Measurements from ENCODE around the gene NRXN3.

Gene NRXN3

GRCh38 chr14:79278798-79279644, 1108.8 kb downstream of the NRXN3 start:
- no peak overlapping the region for H3K4me3 ChIP-seq (ENCODE audit: low read depth, low read length, poor library complexity, severe bottlenecking)
- no peak overlapping the region for H3K27ac ChIP-seq (ENCODE audit: low read depth, low read length, poor library complexity, severe bottlenecking)
- H4K20me1 ChIP-seq (ENCODE audit: insufficient read depth, low read length): no peaks in the 10 kb centered on the region
- H3K9me2 ChIP-seq (ENCODE audit: low read depth, low read length): no peaks in the 10 kb centered on the region
- no peak overlapping the region for H2AFZ ChIP-seq (ENCODE audit: low read length)
- no peak for TF ChIP-seq CTCF (IDR thresholded peaks at IDR 0.05; ENCODE audit: low read length)
- no peak for TF ChIP-seq EZH2 (IDR thresholded peaks at IDR 0.05; ENCODE audit: borderline replicate concordance, low read length)
- no peaks in the 10 kb centered on the region for H3K9me3 ChIP-seq (ENCODE audit: low read length)
- H3F3A ChIP-seq (ENCODE audit: insufficient read depth, low read length): no peaks in the 10 kb centered on the region
- H3K79me2 ChIP-seq (ENCODE audit: insufficient read depth, low read length): no peaks in the 10 kb centered on the region
- no peaks in the 10 kb centered on the region for H3K36me3 ChIP-seq (ENCODE audit: insufficient read depth, low read length)
- H3K4me2 ChIP-seq (ENCODE audit: low read length): no peak overlapping the region
- no peaks in the 10 kb centered on the region for H3K27me3 ChIP-seq (ENCODE audit: insufficient read depth, low read length)
- H3K9ac ChIP-seq (ENCODE audit: low read length): no peak overlapping the region
- no peaks in the 10 kb centered on the region for H3K4me1 ChIP-seq (ENCODE audit: insufficient read depth, low read length, severe bottlenecking)

- no peaks in the 10 kb centered on the region for H3K4me1 ChIP-seq (ENCODE audit: insufficient read depth, low read length, severe bottlenecking)
- H3K9me3 ChIP-seq (ENCODE audit: low read length): no peaks in the 10 kb centered on the region
- no peak overlapping the region for H3K27ac ChIP-seq (ENCODE audit: low read depth, low read length, poor library complexity, severe bottlenecking)
- H3K9ac ChIP-seq (ENCODE audit: low read length): no peak overlapping the region
- no peaks in the 10 kb centered on the region for H3K36me3 ChIP-seq (ENCODE audit: insufficient read depth, low read length)
- no peaks in the 10 kb centered on the region for H3K9me2 ChIP-seq (ENCODE audit: low read depth, low read length)
- no peak overlapping the region for H2AFZ ChIP-seq (ENCODE audit: low read length)
- H3K79me2 ChIP-seq (ENCODE audit: insufficient read depth, low read length): no peaks in the 10 kb centered on the region
- H3K27me3 ChIP-seq (ENCODE audit: insufficient read depth, low read length): no peaks in the 10 kb centered on the region
- TF ChIP-seq CTCF (IDR thresholded peaks at IDR 0.05; ENCODE audit: low read length) (no peak), EZH2 (IDR thresholded peaks at IDR 0.05; ENCODE audit: borderline replicate concordance, low read length) (no peak)
- no peak overlapping the region for H3K4me2 ChIP-seq (ENCODE audit: low read length)
- no peaks in the 10 kb centered on the region for H4K20me1 ChIP-seq (ENCODE audit: insufficient read depth, low read length)
- H3K4me3 ChIP-seq (ENCODE audit: low read depth, low read length, poor library complexity, severe bottlenecking): no peak overlapping the region
- H3F3A ChIP-seq (ENCODE audit: insufficient read depth, low read length): no peaks in the 10 kb centered on the region
Observed at GRCh38 chr14:79279645-79280597, 1109.7 kb downstream of the NRXN3 start.

GRCh38 chr14:79281244-79282152, 1111.3 kb downstream of the NRXN3 start:
- Histone ChIP-seq H3K9me2 (ENCODE audit: low read depth, low read length) (no peaks in the 10 kb centered on the region), H3K9ac (ENCODE audit: low read length) (no peak overlapping the region), H3F3A (ENCODE audit: insufficient read depth, low read length) (no peaks in the 10 kb centered on the region), H3K4me3 (ENCODE audit: low read depth, low read length, poor library complexity, severe bottlenecking) (no peak overlapping the region), H3K4me1 (ENCODE audit: insufficient read depth, low read length, severe bottlenecking) (no peaks in the 10 kb centered on the region), H3K79me2 (ENCODE audit: insufficient read depth, low read length) (no peaks in the 10 kb centered on the region), H2AFZ (ENCODE audit: low read length) (no peak overlapping the region), H3K36me3 (ENCODE audit: insufficient read depth, low read length) (no peaks in the 10 kb centered on the region), H3K9me3 (ENCODE audit: low read length) (no peaks in the 10 kb centered on the region), H3K27me3 (ENCODE audit: insufficient read depth, low read length) (no peaks in the 10 kb centered on the region), H3K27ac (ENCODE audit: low read depth, low read length, poor library complexity, severe bottlenecking) (no peak overlapping the region), H4K20me1 (ENCODE audit: insufficient read depth, low read length) (no peaks in the 10 kb centered on the region), H3K4me2 (ENCODE audit: low read length) (no peak overlapping the region)
- TF ChIP-seq CTCF (IDR thresholded peaks at IDR 0.05; ENCODE audit: low read length): no peak
- TF ChIP-seq EZH2 (IDR thresholded peaks at IDR 0.05; ENCODE audit: borderline replicate concordance, low read length): no peak

Data from OCI-LY1 (cell line).